RPMI8226 (cell line): ENCODE results near the gene CDPF1.

Source experiments
- DNase-seq: peaks from one replicate; pipeline ENCODE4 v3.0.0-alpha.2; 2015

CDPF1 gene

GRCh38 chr22:46250035-46250782 is at the start of gene CDPF1:
TSS of gene CDPF1 (minus strand) at chr22:46250293. CDS start at chr22:46248284, 2,009 bp downstream.
- DNase-seq = peak; percentile 93

GRCh38 chr22:46299101-46299500 is 49.0 kb upstream of the CDPF1 start:
- no peak for DNase-seq

GRCh38 chr22:46297151-46297812 is 47.2 kb upstream of the CDPF1 start:
- peak; percentile 57 for DNase-seq

- DNase-seq = peak; percentile 99
These were observed 46.4 kb upstream of the CDPF1 start, which contains the start of gene GTSE1 for GRCh38 chr22:46296257-46297150. TSS of gene GTSE1 (plus strand) at chr22:46296870. CDS start at chr22:46297401, 531 bp downstream.

GRCh38 chr22:46295277-46295971 is 45.3 kb upstream of the CDPF1 start:
- DNase-seq = no peak

GRCh38 chr22:46294784-46295183 is 44.7 kb upstream of the CDPF1 start:
- DNase-seq = no peak

- DNase-seq = peak; percentile 82
These were observed 43.6 kb upstream of the CDPF1 start for GRCh38 chr22:46293577-46294260.

GRCh38 chr22:46292732-46293131 is 42.6 kb upstream of the CDPF1 start:
- DNase-seq = no peak

- DNase-seq = no peak
These were observed 42.1 kb upstream of the CDPF1 start for GRCh38 chr22:46292173-46292572.

GRCh38 chr22:46290843-46291785 is 41.0 kb upstream of the CDPF1 start:
- DNase-seq = no peak

GRCh38 chr22:46290121-46290842 is 40.2 kb upstream of the CDPF1 start:
- no peak for DNase-seq

- DNase-seq = no peak
These were observed 39.3 kb upstream of the CDPF1 start for GRCh38 chr22:46289244-46289891.

GRCh38 chr22:46288846-46289243 is 38.8 kb upstream of the CDPF1 start:
- DNase-seq = no peak

- DNase-seq = no peak
These were observed 38.0 kb upstream of the CDPF1 start for GRCh38 chr22:46287873-46288751.

- no peak for DNase-seq
These were observed 37.1 kb upstream of the CDPF1 start for GRCh38 chr22:46286941-46287872.

- no peak for DNase-seq
These were observed 35.9 kb upstream of the CDPF1 start for GRCh38 chr22:46286006-46286405.
